Left forelimb (tissue), 1 donor: Measurements from ENCODE around the gene MYO5C.
A peak's percentile ranks its signal among the peaks of the same experiment; 100 is the strongest.

Experiments used
- DNase-seq: peaks from one replicate; pipeline ENCODE4 v3.0.0-alpha.2; 2018; ENCODE audit warnings: low spot score

MYO5C gene

GRCh38 chr15:52295421-52296001 lies at the start of gene MYO5C:
Gene MYO5C, minus strand, starts transcription at chr15:52295804. Its CDS starts 168 bp downstream, at chr15:52295636.
- peak; percentile 83 for DNase-seq

- DNase-seq: no peak
These were observed 49.0 kb upstream of the MYO5C start for GRCh38 chr15:52344592-52344991.

GRCh38 chr15:52343831-52344230 lies 48.2 kb upstream of the MYO5C start:
- no peak for DNase-seq

- no peak for DNase-seq
These were observed 44.5 kb upstream of the MYO5C start for GRCh38 chr15:52340093-52340492.

GRCh38 chr15:52338891-52339290 lies 43.3 kb upstream of the MYO5C start:
- DNase-seq: no peak

GRCh38 chr15:52338058-52338457 lies 42.5 kb upstream of the MYO5C start:
- DNase-seq: no peak

- no peak for DNase-seq
These were observed 41.7 kb upstream of the MYO5C start for GRCh38 chr15:52337198-52337853.

- no peak for DNase-seq
These were observed 40.9 kb upstream of the MYO5C start for GRCh38 chr15:52336529-52336928.

- no peak for DNase-seq
These were observed 39.0 kb upstream of the MYO5C start for GRCh38 chr15:52334491-52335160.

GRCh38 chr15:52331490-52332240 lies 36.1 kb upstream of the MYO5C start:
- DNase-seq: no peak

- no peak for DNase-seq
These were observed 34.4 kb upstream of the MYO5C start for GRCh38 chr15:52329987-52330386.

- no peak for DNase-seq
These were observed 33.5 kb upstream of the MYO5C start for GRCh38 chr15:52329150-52329549.

GRCh38 chr15:52328680-52329079 lies 33.1 kb upstream of the MYO5C start:
- no peak for DNase-seq

- DNase-seq: no peak
These were observed 31.2 kb upstream of the MYO5C start for GRCh38 chr15:52326756-52327155.

GRCh38 chr15:52324109-52324508 lies 28.5 kb upstream of the MYO5C start:
- no peak for DNase-seq

GRCh38 chr15:52318729-52319500 lies 23.3 kb upstream of the MYO5C start:
- no peak for DNase-seq

- DNase-seq: no peak
These were observed 22.1 kb upstream of the MYO5C start for GRCh38 chr15:52317688-52318087.

- no peak for DNase-seq
These were observed 21.4 kb upstream of the MYO5C start for GRCh38 chr15:52317022-52317421.

- no peak for DNase-seq
These were observed 13.5 kb upstream of the MYO5C start for GRCh38 chr15:52309154-52309548.

GRCh38 chr15:52308446-52309153 lies 13.0 kb upstream of the MYO5C start:
- no peak for DNase-seq

- no peak for DNase-seq
These were observed 12.2 kb upstream of the MYO5C start for GRCh38 chr15:52307847-52308246.
